Measurements from ENCODE around the gene ACOXL. TPM values are rescaled to one million over a fixed set of nuclear protein-coding genes. Genes with fewer than 3 reads are reported as not detected.

The ACOXL gene
- total and polyA plus RNA-seq, 3 donors from 2014 or later: 4.9 to 7.9 (median 5.3) TPM

GRCh38 chr2:111061191-111061590 is 328.8 kb downstream of the ACOXL start:
- TF ChIP-seq CTCF (IDR thresholded peaks at IDR 0.05): no peak
- no peak for TF ChIP-seq POLR2A (IDR thresholded peaks at IDR 0.05)
- H3K4me1 ChIP-seq: no peaks in the 10 kb centered on the region
- DNase-seq: no peak
- H3K36me3 ChIP-seq (ENCODE audit: low read depth, missing control alignments): peaks cover 3% of the 10 kb centered on the region
- WGBS, 2 donors: 87 to 91% methylated on average over 1 of the region's 1 CpG
- intact Hi-C loops (cut with DNase I; ENCODE audit: low total_unique reads): no loop called here
- no peaks in the 10 kb centered on the region for H3K9me3 ChIP-seq
- H3K4me3 ChIP-seq: no peak overlapping the region
- no peaks in the 10 kb centered on the region for H3K27me3 ChIP-seq
- no peak overlapping the region for H3K27ac ChIP-seq

GRCh38 chr2:111062417-111062816 is 330.0 kb downstream of the ACOXL start:
- Histone ChIP-seq H3K4me3 (no peak overlapping the region), H3K36me3 (ENCODE audit: low read depth, missing control alignments) (peaks cover 3% of the 10 kb centered on the region), H3K4me1 (no peaks in the 10 kb centered on the region), H3K27me3 (no peaks in the 10 kb centered on the region), H3K27ac (no peak overlapping the region), H3K9me3 (no peaks in the 10 kb centered on the region)
- intact Hi-C loops (cut with DNase I; ENCODE audit: low total_unique reads): no loop called here
- no peak for DNase-seq
- TF ChIP-seq CTCF (IDR thresholded peaks at IDR 0.05): no peak
- TF ChIP-seq POLR2A (IDR thresholded peaks at IDR 0.05): no peak
- 61 to 70% methylated on average over 2 of the region's 2 CpGs for WGBS, 2 donors

- no peaks in the 10 kb centered on the region for H3K27me3 ChIP-seq
- H3K4me3 ChIP-seq: no peak overlapping the region
- TF ChIP-seq CTCF (IDR thresholded peaks at IDR 0.05) (no peak), POLR2A (IDR thresholded peaks at IDR 0.05) (no peak)
- intact Hi-C loops (cut with DNase I; ENCODE audit: low total_unique reads): no loop called here
- DNase-seq: no peak
- no peaks in the 10 kb centered on the region for H3K4me1 ChIP-seq
- no peak overlapping the region for H3K27ac ChIP-seq
- H3K9me3 ChIP-seq: no peaks in the 10 kb centered on the region
- H3K36me3 ChIP-seq (ENCODE audit: low read depth, missing control alignments): peaks cover 3% of the 10 kb centered on the region
- WGBS, 2 donors: 87 to 96% methylated on average over 2 of the region's 2 CpGs
Observed at GRCh38 chr2:111066062-111066593, 333.8 kb downstream of the ACOXL start.

- no peaks in the 10 kb centered on the region for H3K27me3 ChIP-seq
- TF ChIP-seq CTCF (IDR thresholded peaks at IDR 0.05): no peak
- TF ChIP-seq POLR2A (IDR thresholded peaks at IDR 0.05): no peak
- no peak overlapping the region for H3K4me3 ChIP-seq
- H3K36me3 ChIP-seq (ENCODE audit: low read depth, missing control alignments): peaks cover 3% of the 10 kb centered on the region
- 86 to 92% methylated on average over 4 of the region's 4 CpGs for WGBS, 2 donors
- no peak for DNase-seq
- H3K9me3 ChIP-seq: no peaks in the 10 kb centered on the region
- no peaks in the 10 kb centered on the region for H3K4me1 ChIP-seq
- no peak overlapping the region for H3K27ac ChIP-seq
- intact Hi-C loops (cut with DNase I; ENCODE audit: low total_unique reads): no loop called here
Observed at GRCh38 chr2:111068435-111069058, 336.2 kb downstream of the ACOXL start.

GRCh38 chr2:111069722-111070121 is 337.3 kb downstream of the ACOXL start:
- WGBS, 2 donors: 95% methylated on average over 3 of the region's 3 CpGs
- Histone ChIP-seq H3K9me3 (no peaks in the 10 kb centered on the region), H3K4me1 (no peaks in the 10 kb centered on the region), H3K27me3 (no peaks in the 10 kb centered on the region), H3K4me3 (no peak overlapping the region), H3K36me3 (ENCODE audit: low read depth, missing control alignments) (peaks cover 3% of the 10 kb centered on the region), H3K27ac (no peak overlapping the region)
- no peak for TF ChIP-seq CTCF (IDR thresholded peaks at IDR 0.05)
- no peak for TF ChIP-seq POLR2A (IDR thresholded peaks at IDR 0.05)
- intact Hi-C loops (cut with DNase I; ENCODE audit: low total_unique reads): no loop called here
- no peak for DNase-seq

All from testis (tissue), 3 donors.